Activated CD4-positive, CD25-positive, alpha-beta regulatory T cell treated with anti-CD3 and anti-CD28 coated beads, Interleukin-2, amount 50 U/mL, for 24 hours (primary cell): ENCODE measurements around the gene TP73.

Experiments used
- ATAC-seq, 2 donors: fragments of 150-1000 bp; cut with Tn5 transposase; one replicate each; pipeline ENCODE4 v1.10.0; 2021; ENCODE audit warnings: mild to moderate bottlenecking in 1 of 2, moderate library complexity in 1 of 2

The TP73 gene

GRCh38 chr1:3654549-3655281 is 2.4 kb downstream of the TP73 start:
- no peak for ATAC-seq

- ATAC-seq, result peak; percentile 71 to 72
Observed at GRCh38 chr1:3656450-3657095, 4.3 kb downstream of the TP73 start.

GRCh38 chr1:3657096-3657475 is 4.8 kb downstream of the TP73 start:
- no peak for ATAC-seq

GRCh38 chr1:3657578-3658230 is 5.4 kb downstream of the TP73 start:
- no peak for ATAC-seq

- ATAC-seq, result no peak
Observed at GRCh38 chr1:3658231-3658615, 5.9 kb downstream of the TP73 start.

- no peak for ATAC-seq
Observed at GRCh38 chr1:3659093-3659492, 6.8 kb downstream of the TP73 start.

- ATAC-seq, result peak; percentile 49 to 73
Observed at GRCh38 chr1:3660704-3661103, 8.4 kb downstream of the TP73 start.

- no peak for ATAC-seq
Observed at GRCh38 chr1:3661631-3662030, 9.3 kb downstream of the TP73 start.

GRCh38 chr1:3662080-3662671 is 9.9 kb downstream of the TP73 start:
- no peak for ATAC-seq

GRCh38 chr1:3663999-3664699 is 11.8 kb downstream of the TP73 start:
- ATAC-seq, result no peak

- ATAC-seq, result no peak
Observed at GRCh38 chr1:3664700-3665375, 12.5 kb downstream of the TP73 start.

- ATAC-seq, result no peak
Observed at GRCh38 chr1:3668148-3668547, 15.8 kb downstream of the TP73 start.

- ATAC-seq, result no peak
Observed at GRCh38 chr1:3668585-3669300, 16.4 kb downstream of the TP73 start.

GRCh38 chr1:3669421-3669821 is 17.1 kb downstream of the TP73 start:
- no peak for ATAC-seq

GRCh38 chr1:3669971-3670431 is 17.7 kb downstream of the TP73 start:
- no peak for ATAC-seq

GRCh38 chr1:3670823-3671265 is 18.5 kb downstream of the TP73 start:
- ATAC-seq, result no peak

- no peak for ATAC-seq
Observed at GRCh38 chr1:3671371-3672180, 19.3 kb downstream of the TP73 start.

- no peak for ATAC-seq
Observed at GRCh38 chr1:3672231-3672970, 20.1 kb downstream of the TP73 start.

- ATAC-seq, result no peak
Observed at GRCh38 chr1:3672971-3673361, 20.6 kb downstream of the TP73 start.
